Ammon's horn (tissue), 1 donor: ENCODE measurements around the gene PCDHGB1.
"Not testable (repeated sequence)": the region's sequence is repeated elsewhere in the genome, so short reads cannot be mapped to it uniquely, and the experiment has no call there.

Source experiments
- DNase-seq: peaks from one replicate; pipeline ENCODE4 v3.0.0-alpha.2; 2016; ENCODE audit warnings: low spot score

PCDHGB1 gene

DNA sequence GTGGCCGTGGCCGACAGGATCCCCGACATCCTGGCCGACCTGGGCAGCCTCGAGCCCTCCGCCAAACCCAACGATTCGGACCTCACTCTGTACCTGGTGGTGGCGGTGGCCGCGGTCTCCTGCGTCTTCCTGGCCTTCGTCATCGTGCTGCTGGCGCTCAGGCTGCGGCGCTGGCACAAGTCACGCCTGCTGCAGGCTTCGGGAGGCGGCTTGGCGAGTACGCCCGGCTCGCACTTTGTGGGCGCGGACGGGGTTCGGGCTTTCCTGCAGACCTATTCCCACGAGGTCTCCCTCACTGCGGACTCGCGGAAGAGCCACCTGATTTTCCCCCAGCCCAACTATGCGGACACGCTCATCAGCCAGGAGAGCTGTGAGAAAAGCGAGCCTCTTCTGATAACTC lies 3.9 kb upstream of the PCDHGB1 start:
- DNase-seq: not testable (repeated sequence)

DNA sequence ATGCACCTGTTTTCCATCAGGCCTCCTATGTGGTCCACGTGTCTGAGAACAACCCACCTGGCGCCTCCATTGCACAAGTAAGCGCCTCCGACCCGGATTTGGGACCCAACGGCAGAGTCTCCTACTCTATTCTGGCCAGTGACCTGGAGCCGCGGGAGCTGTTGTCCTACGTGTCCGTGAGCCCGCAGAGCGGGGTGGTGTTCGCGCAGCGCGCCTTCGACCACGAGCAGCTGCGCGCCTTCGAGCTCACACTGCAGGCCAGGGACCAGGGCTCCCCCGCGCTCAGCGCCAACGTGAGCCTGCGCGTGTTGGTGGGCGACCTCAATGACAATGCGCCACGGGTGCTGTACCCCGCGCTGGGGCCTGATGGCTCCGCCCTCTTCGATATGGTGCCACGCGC lies 1.7 kb downstream of the PCDHGB1 start:
- DNase-seq: no peak

DNA sequence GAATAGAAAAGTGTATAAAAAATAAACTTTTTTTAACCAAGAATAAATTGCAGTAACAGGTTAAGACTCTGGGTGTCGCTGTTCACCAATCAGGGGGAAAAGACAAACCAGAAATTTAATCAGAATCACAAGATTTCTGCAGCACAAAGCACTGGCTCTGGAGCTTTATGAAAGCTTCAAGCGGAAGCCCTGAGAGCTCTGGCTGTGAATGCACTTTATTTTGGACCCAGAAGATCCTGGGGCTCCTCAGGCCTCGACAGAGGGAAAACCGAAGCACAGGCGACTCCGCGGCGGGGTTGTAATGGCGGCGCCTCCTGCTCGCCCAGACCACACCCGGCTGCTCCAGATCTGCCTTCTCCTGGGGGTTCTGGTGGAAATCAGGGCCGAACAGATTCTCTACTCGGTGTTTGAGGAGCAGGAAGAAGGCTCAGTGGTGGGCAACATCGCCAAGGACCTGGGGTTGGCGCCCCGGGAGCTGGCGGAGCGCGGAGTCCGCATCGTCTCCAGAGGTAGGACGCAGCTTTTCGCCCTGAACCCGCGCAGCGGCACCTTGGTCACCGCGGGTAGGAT lies 5.1 kb downstream of the PCDHGB1 start, which contains the start of gene PCDHGA4:
PCDHGA4 (plus strand) TSS at position 122 of the 570 bp plus-strand sequence; CDS start at position 209, 87 bp downstream.
- no peak for DNase-seq

GRCh38 chr5:141355641-141356040 lies 5.7 kb downstream of the PCDHGB1 start:
- DNase-seq: no peak

GRCh38 chr5:141356133-141356532 lies 6.2 kb downstream of the PCDHGB1 start:
- no peak for DNase-seq

- DNase-seq: no peak
These were observed 7.1 kb downstream of the PCDHGB1 start for GRCh38 chr5:141356950-141357349.

DNA sequence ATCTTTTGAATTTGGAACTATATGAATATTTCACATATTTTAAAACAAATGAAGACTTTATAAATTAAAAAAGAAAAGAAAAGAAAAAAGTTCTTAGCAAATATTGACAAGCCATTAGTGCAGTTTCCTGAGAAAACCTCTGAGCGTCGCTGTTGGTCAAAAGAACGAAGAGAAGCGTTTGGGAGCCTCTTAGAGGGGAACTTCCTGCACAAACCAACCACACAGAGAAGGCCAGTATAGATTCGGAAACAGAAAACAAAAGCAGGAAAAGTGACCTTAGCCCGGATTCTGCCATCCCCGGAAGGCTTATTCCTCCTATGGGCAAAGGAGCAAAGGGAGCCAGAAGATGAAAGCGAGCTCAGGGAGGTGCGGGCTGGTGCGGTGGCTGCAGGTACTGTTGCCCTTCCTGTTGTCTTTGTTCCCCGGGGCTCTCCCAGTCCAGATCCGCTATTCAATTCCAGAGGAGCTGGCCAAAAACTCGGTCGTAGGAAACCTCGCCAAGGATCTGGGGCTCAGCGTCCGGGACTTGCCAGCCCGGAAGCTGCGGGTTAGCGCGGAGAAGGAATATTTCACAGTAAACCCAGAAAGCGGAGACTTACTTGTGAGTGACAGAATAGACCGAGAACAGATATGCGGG lies 10.0 kb downstream of the PCDHGB1 start, which contains the start of gene PCDHGB2:
PCDHGB2 (plus strand) TSS at position 205 of the 637 bp plus-strand sequence; CDS start at position 347, 142 bp downstream.
- peak; percentile 30 for DNase-seq

GRCh38 chr5:141360685-141361084 lies 10.8 kb downstream of the PCDHGB1 start:
- DNase-seq: no peak

DNA sequence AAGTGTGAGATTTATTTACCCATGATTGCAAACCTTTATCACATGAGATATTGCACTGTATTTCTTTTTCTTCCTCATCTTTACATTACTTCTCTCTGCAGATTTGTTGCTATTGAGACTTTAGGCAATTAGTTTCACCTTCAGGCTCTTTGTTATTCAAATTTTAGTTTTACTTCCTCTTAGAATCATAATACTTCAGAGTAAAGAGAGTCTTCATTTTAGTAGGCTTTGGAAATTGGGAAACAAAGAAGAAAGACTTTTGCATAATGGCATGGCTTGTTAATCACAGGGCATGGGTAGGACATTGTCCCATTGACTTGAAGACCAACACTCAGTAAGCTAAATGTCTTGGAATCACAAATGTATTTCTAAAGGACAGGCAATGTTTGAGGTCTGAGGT lies 12.8 kb downstream of the PCDHGB1 start:
- no peak for DNase-seq

DNA sequence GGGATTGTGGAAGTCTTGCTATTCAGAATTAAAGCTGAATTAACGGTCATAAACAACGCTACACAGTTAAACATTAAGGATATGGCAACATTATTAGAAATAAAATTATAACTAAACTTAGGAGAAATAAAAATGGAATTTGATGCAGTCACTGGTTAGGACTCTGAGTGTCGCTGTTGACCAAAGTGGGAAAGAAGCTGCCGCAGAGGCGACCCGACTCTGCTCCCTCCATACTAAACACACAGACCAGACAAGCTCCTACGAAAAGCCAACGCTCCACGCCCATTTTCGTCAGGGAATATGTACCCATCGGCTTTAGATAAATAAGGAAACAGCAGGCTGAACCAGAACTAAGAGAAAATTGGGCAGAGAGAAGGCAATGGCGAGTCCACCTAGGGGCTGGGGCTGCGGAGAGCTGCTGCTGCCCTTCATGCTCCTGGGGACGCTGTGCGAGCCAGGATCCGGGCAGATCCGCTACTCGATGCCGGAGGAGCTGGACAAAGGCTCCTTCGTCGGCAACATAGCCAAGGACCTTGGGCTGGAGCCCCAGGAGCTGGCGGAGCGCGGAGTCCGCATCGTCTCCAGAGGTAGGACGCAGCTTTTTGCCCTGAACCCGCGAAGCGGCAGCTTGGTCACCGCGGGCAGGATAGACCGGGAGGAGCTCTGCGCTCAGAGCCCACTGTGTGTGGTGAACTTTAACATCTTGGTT lies 14.2 kb downstream of the PCDHGB1 start, which contains the start of gene PCDHGA5:
PCDHGA5 (plus strand) TSS at position 211 of the 709 bp plus-strand sequence; CDS start at position 380, 169 bp downstream.
- no peak for DNase-seq

- no peak for DNase-seq
These were observed 16.4 kb downstream of the PCDHGB1 start for GRCh38 chr5:141366016-141366896.

- peak; percentile 16 for DNase-seq
These were observed 20.3 kb downstream of the PCDHGB1 start, which contains the start of gene PCDHGB3 for GRCh38 chr5:141369994-141370848. Gene PCDHGB3, plus strand, starts transcription at chr5:141370242. Its CDS starts 153 bp downstream, at chr5:141370395.

DNA sequence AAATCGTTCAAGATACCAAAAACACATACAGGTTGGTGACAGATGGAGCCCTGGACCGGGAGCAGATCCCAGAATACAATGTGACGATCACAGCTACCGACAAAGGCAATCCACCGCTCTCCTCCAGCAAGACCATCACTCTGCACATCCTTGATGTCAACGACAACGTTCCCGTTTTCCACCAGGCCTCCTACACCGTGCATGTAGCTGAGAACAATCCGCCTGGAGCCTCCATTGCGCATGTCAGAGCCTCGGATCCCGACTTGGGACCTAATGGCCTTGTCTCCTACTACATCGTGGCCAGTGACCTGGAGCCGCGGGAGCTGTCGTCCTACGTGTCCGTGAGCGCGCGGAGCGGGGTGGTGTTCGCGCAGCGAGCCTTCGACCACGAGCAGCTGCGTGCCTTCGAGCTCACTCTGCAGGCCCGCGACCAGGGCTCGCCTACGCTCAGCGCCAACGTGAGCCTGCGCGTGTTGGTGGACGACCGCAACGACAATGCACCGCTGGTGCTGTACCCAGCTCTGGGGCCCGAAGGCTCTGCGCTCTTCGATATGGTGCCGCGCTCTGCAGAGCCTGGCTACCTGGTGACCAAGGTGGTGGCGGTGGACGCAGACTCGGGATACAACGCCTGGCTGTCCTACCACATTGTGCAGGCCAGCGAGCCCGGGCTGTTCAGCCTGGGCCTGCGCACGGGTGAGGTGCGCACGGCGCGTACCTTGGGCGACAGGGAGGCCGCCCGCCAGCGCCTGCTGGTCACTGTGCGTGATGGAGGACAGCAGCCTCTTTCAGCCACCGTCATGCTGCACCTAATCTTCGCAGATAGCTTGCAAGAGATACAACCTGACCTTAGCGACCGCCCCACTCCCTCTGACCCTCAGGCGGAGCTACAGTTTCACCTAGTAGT lies 21.9 kb downstream of the PCDHGB1 start:
- DNase-seq: no peak

DNA sequence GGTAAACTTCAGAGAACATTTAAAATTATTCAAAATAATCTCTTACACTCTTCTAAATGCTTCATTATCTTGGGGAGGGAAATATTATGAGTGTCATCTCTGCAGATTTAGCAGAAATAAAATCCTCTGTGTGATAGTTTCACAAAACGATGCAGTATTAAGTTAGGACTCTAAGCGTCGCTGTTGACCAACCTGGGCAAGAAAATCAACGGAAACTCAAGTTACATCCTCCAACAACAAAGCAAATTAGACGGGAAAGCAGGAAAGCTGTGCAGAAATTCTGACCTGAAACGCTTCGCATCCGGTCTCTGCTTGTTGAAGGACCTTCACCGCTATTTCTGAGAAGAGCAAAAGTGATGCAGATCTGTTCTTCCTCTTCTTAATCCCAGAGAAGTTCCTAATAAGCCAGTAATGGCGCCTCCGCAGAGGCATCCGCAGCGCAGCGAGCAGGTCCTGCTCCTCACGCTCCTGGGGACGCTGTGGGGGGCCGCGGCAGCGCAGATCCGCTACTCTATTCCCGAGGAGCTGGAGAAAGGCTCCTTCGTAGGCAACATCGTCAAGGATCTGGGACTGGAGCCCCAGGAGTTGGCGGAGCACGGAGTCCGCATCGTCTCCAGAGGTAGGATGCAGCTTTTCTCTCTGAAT lies 23.9 kb downstream of the PCDHGB1 start, which contains the start of gene PCDHGA6:
PCDHGA6 (plus strand) TSS at position 219 of the 645 bp plus-strand sequence; CDS start at position 412, 193 bp downstream.
- no peak for DNase-seq

DNA sequence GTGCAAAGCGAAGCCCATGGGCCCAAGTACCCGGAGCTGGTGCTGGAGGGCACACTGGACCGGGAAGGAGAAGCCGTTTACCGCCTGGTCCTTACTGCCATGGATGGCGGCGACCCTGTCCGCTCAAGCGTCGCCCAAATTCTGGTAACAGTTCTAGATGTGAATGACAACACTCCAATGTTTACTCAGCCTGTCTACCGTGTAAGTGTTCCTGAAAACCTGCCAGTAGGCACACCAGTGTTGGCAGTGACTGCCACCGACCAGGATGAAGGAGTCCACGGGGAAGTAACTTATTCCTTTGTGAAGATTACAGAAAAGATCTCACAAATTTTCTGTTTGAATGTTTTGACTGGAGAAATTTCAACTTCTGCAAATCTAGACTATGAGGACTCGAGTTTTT lies 24.7 kb downstream of the PCDHGB1 start:
- no peak for DNase-seq

DNA sequence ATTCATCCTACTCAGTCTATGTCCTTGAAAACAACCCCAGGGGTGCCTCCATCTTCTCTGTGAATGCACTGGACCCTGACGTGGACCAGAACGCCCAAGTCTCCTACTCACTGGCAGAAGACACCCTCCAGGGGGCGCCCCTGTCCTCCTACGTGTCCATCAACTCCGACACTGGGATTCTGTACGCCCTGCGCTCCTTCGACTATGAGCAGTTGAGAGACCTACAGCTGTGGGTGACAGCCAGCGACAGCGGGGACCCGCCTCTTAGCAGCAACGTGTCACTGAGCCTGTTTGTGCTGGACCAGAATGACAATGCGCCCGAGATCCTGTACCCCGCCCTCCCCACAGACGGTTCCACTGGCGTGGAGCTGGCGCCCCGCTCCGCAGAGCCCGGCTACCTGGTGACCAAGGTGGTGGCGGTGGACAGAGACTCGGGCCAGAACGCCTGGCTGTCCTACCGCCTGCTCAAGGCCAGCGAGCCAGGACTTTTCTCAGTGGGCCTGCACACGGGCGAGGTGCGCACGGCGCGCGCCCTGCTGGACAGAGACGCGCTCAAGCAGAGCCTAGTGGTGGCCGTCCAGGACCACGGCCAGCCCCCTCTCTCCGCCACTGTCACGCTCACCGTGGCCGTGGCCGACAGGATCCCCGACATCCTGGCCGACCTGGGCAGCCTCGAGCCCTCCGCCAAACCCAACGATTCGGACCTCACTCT lies 25.7 kb downstream of the PCDHGB1 start:
- not testable (repeated sequence) for DNase-seq

- DNase-seq: no peak
These were observed 32.8 kb downstream of the PCDHGB1 start, which contains the start of gene PCDHGA7 for GRCh38 chr5:141382469-141383294. Gene PCDHGA7, plus strand, starts transcription at chr5:141382742. Its CDS starts 158 bp downstream, at chr5:141382900.
